GM12878 (cell line): ENCODE results near the gene YY1. TPM values are rescaled to one million over a fixed set of nuclear protein-coding genes. Genes with fewer than 3 reads are reported as not detected.

Experiments
- ATAC-seq: fragments of 200-7000 bp; cut with Tn5 transposase; 3 replicates; pipeline ENCODE4 v1.9.1; 2020; ENCODE audit warnings: mild to moderate bottlenecking, moderate library complexity
- BruUV-seq: library from RNA; stranded (reverse); fragments of 400-500 nt; replicated peaks from 2 replicates; lab custom pipeline; 2021; lab: Mats Ljungman, UMichigan
- CTCF ChIA-PET: fragments of 300-600 bp; sonication (Branson Sonifier 250); formaldehyde crosslinking; extraction: SDS; loops from one replicate; lab custom pipeline; 2021; ENCODE audit warnings: inconsistent platforms; lab: Yijun Ruan, JAX
- POLR2A ChIA-PET: fragments of 350-600 bp; formaldehyde crosslinking; extraction: SDS; loops from one replicate; lab custom pipeline; 2021; ENCODE audit warnings: inconsistent platforms; lab: Charles Lee
- RAD21 ChIA-PET: fragments of 300-600 bp; sonication (Branson Sonifier 250); formaldehyde crosslinking; loops from one replicate; lab custom pipeline; 2023; ENCODE audit warnings: antibody characterized with exemption; ENCODE audit not compliant: unreplicated experiment; lab: Charles Lee
- SMC1A ChIA-PET: fragments of 300-600 bp; sonication (Branson Sonifier 250); formaldehyde crosslinking; loops from one replicate; lab custom pipeline; 2023; ENCODE audit not compliant: unreplicated experiment, uncharacterized antibody; lab: Charles Lee
- DNase-seq: peaks from one replicate; pipeline ENCODE4 v3.0.0-alpha.2; 2011; ENCODE audit warnings: low read depth, low spot score
- FAIRE-seq: peaks from 3 replicates; lab custom pipeline; 2011; peaks lifted over from hg19 to GRCh38; lab: Jason Lieb, UNC
- H2AFZ ChIP-seq: 2 replicates; pipeline ENCODE4 v1.6.0; 2011; ENCODE audit warnings: low read depth, low read length, control low read depth; ENCODE audit not compliant: control insufficient read depth
- H3K27ac ChIP-seq: 2 replicates; pipeline ENCODE4 v1.5.1; 2011; ENCODE audit warnings: control low read depth; ENCODE audit not compliant: control insufficient read depth, insufficient read depth
- H3K27me3 ChIP-seq, 2 experiments: replicated peaks in 1 of 2; 2 replicates each; pipeline versions ENCODE4 v1.6.0 to v1.6.1; 2011; ENCODE audit warnings: low read length in 1 of 2; ENCODE audit not compliant: control insufficient read depth in 2 of 2, insufficient read depth in 2 of 2
- H3K36me3 ChIP-seq, 2 experiments: 2 replicates each; pipeline ENCODE4 v1.5.1; 2011; ENCODE audit warnings: low read length in 1 of 2; ENCODE audit not compliant: control insufficient read depth in 2 of 2, insufficient read depth in 2 of 2
- H3K4me1 ChIP-seq: 2 replicates; pipeline ENCODE4 v1.6.1; 2011; ENCODE audit warnings: mild to moderate bottlenecking, low read length, moderate library complexity, mixed read lengths; ENCODE audit not compliant: control insufficient read depth, insufficient read depth
- H3K4me2 ChIP-seq: 2 replicates; pipeline ENCODE4 v1.6.0; 2011; ENCODE audit warnings: control low read depth; ENCODE audit not compliant: control insufficient read depth, insufficient read depth
- H3K4me3 ChIP-seq: fragments of 200-600 bp; sonication (generic); 2 replicates; pipeline ENCODE4 v1.5.1; 2016
- H3K79me2 ChIP-seq: 2 replicates; pipeline ENCODE4 v1.6.0; 2011; ENCODE audit warnings: low read length; ENCODE audit not compliant: control insufficient read depth, insufficient read depth
- H3K9ac ChIP-seq: 2 replicates; pipeline ENCODE4 v1.8.0; 2011; ENCODE audit warnings: low read length, control low read depth, mixed read lengths; ENCODE audit not compliant: control insufficient read depth, insufficient read depth
- H3K9me3 ChIP-seq: replicated peaks from 3 replicates; pipeline ENCODE4 v1.5.1; 2011; ENCODE audit warnings: mild to moderate bottlenecking, low read length; ENCODE audit not compliant: control insufficient read depth, insufficient read depth
- H4K20me1 ChIP-seq: 2 replicates; pipeline ENCODE4 v1.6.0; 2011; ENCODE audit not compliant: control insufficient read depth, insufficient read depth
- CHD4 ChIP-seq: fragments of 200-600 bp; sonication (generic); IDR thresholded peaks from 2 replicates; pipeline ENCODE4 v1.6.1; 2016; ENCODE audit warnings: mild to moderate bottlenecking
- EED ChIP-seq: sonication (generic); IDR thresholded peaks from 2 replicates; pipeline ENCODE4 v1.6.1; 2016; ENCODE audit warnings: antibody characterized with exemption, low read depth
- IRF4 ChIP-seq: IDR thresholded peaks from 2 replicates; pipeline ENCODE4 v1.6.1; 2011; ENCODE audit warnings: low read depth, low read length
- MTA2 ChIP-seq: fragments of 450-650 bp; IDR thresholded peaks from 2 replicates; pipeline ENCODE4 v1.6.1; 2016; ENCODE audit warnings: low read depth, mild to moderate bottlenecking, moderate library complexity
- NBN ChIP-seq: fragments of 450-650 bp; IDR thresholded peaks from 2 replicates; pipeline ENCODE4 v1.6.1; 2016
- NFYB ChIP-seq: IDR thresholded peaks from 2 replicates; pipeline ENCODE4 v1.6.1; 2011; ENCODE audit warnings: low read depth, mild to moderate bottlenecking, low read length, improper control_type of control experiment, moderate library complexity; ENCODE audit not compliant: insufficient read depth
- POLR2AphosphoS5 ChIP-seq: IDR thresholded peaks from 2 replicates; pipeline ENCODE4 v1.6.1; 2011; ENCODE audit warnings: mild to moderate bottlenecking, low read length, inconsistent platforms
- SMARCA5 ChIP-seq: fragments of 450-650 bp; IDR thresholded peaks from 2 replicates; pipeline ENCODE4 v1.6.1; 2017; ENCODE audit warnings: mild to moderate bottlenecking
- TCF7 ChIP-seq: IDR thresholded peaks from 2 replicates; pipeline ENCODE4 v1.6.1; 2014; ENCODE audit warnings: antibody characterized with exemption, borderline replicate concordance
- ZNF207 ChIP-seq: fragments of 450-650 bp; IDR thresholded peaks from 2 replicates; pipeline ENCODE4 v1.6.1; 2014; ENCODE audit warnings: antibody characterized with exemption, mild to moderate bottlenecking, borderline replicate concordance
- WGBS: methylation state at CpG from one replicate; pipeline ENCODE4 v1.1.6; 2016; ENCODE audit warnings: low lambda C conversion rate; ENCODE audit not compliant: insufficient replicate concordance, insufficient coverage; ENCODE audit errors: missing lambda C conversion rate; 5-methylcytosine and 5-hydroxymethylcytosine counted together
- in situ Hi-C: fragments of 300-500 bp; cut with MboI; formaldehyde crosslinking; loops from 9 replicates; pipeline ENCODE4 v1.14.3; 2018; ENCODE audit warnings: mixed read lengths
- intact Hi-C: fragments of 100-400 bp; cut with micrococcal nuclease; formaldehyde crosslinking; loops from one replicate; pipeline ENCODE4 v1.14.2; 2022; ENCODE audit not compliant: unreplicated experiment
- polyA plus RNA-seq, 11 experiments: library from polyadenylated mRNA; depleted of rRNA in 4 of 11; unstranded in 6 of 11; stranded (reverse) in 5 of 11; fragments of >200 nt; fragmentation: Nextera tagmentation in 4 of 11; fragmentation: Illumina TruSeq in 1 of 11; extraction: Ambion mirVana in 4 of 11; extraction: Trizol in 1 of 11; gene quantifications; 1 replicate in 1 of 11; 2 replicates in 10 of 11; pipeline versions ENCODE4 v1.2.1 to v1.2.3, GENCODE V29; 2011 to 2016; ENCODE audit warnings: inconsistent platforms in 2 of 11, missing spikeins in 2 of 11, low read depth in 1 of 11
- total RNA-seq, 4 experiments: library from RNA; depleted of rRNA in 3 of 4; stranded (reverse); fragments of >200 nt in 3 of 4; fragmentation: Illumina TruSeq in 1 of 4; extraction: Trizol in 1 of 4; gene quantifications; 2 replicates each; pipeline versions ENCODE4 v1.2.1 to v1.2.3, GENCODE V29; 2013 to 2021
- TF ChIP-seq, protein P1 (sequence below): fragments of 150-350 bp; IDR thresholded peaks from 2 replicates; pipeline ENCODE4 v1.6.1; 2014; ENCODE audit warnings: mild to moderate bottlenecking, low read depth, low read length
- TF ChIP-seq, protein P2 (sequence below): fragments of 450-650 bp; IDR thresholded peaks from 2 replicates; pipeline ENCODE4 v1.6.1; 2014; ENCODE audit warnings: mild to moderate bottlenecking
- TF ChIP-seq, protein P3 (sequence below): fragments of 450-650 bp; IDR thresholded peaks from 2 replicates; pipeline ENCODE4 v1.6.1; 2016; ENCODE audit warnings: mild to moderate bottlenecking, moderate library complexity, borderline replicate concordance

YY1 gene
- total and polyA plus RNA-seq, 10 of the 15 experiments (the other 5 are each of a cell fraction or from before 2014, with no cell fraction given): 23.7 to 74.0 (median 39.9) TPM

DNA sequence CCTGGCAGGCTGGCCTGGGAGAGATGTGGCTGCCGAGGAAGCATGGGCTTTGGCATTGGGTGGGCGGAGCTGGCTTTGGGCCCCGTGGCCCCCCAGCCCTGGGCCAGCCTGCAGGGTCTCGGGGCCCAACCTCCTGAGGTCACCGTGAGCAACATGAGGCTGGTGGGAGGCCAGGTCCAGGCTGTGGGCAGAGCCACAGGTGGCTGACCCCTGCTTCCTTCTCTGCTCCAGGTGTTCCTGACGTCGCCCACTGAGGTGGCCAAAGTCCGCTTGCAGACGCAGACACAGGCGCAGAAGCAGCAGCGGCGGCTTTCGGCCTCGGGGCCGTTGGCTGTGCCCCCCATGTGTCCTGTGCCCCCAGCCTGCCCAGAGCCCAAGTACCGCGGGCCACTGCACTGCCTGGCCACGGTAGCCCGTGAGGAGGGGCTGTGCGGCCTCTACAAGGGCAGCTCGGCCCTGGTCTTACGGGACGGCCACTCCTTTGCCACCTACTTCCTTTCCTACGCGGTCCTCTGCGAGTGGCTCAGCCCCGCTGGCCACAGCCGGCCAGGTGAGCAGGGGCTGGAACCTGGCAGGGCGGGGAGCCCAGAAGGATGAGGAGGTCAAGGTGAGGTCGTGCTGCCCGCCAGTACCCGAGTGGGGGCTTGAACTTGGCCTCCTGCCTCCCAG lies 89.7 kb downstream of the YY1 start (continued):
- TF ChIP-seq ZNF207: no peak
- TF ChIP-seq NBN: no peak

DNA sequence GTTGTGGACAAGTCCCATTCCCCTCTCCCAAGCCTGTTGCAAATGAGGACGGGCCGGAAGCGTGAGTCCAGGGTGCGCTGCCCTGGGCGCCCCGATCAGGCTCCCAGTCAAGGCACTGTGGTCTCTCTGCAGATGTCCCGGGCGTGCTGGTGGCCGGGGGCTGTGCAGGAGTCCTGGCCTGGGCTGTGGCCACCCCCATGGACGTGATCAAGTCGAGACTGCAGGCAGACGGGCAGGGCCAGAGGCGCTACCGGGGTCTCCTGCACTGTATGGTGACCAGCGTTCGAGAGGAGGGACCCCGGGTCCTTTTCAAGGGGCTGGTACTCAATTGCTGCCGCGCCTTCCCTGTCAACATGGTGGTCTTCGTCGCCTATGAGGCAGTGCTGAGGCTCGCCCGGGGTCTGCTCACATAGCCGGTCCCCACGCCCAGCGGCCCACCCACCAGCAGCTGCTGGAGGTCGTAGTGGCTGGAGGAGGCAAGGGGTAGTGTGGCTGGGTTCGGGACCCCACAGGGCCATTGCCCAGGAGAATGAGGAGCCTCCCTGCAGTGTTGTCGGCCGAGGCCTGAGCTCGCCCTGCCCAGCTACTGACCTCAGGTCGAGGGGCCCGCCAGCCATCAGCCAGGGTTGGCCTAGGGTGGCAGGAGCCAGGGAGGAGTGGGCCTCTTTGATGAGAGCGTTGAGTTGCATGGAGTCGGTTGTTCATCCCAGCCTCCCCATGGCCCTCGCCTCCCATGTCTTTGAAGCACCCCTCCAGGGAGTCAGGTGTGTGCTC lies 90.5 kb downstream of the YY1 start:
- no peak overlapping the region for H2AFZ ChIP-seq
- DNase-seq (no peak), ATAC-seq (no peak), FAIRE-seq (no peak)
- no TSS peak for BruUV-seq
- H3K27me3 ChIP-seq: no peaks in the 10 kb centered on the region
- ChIA-PET POLR2A (no interaction called here), RAD21 (no interaction called here), SMC1A (no interaction called here), CTCF (no interaction called here)
- in situ Hi-C loops: no loop called here
- H3K79me2 ChIP-seq: no peaks in the 10 kb centered on the region
- no peaks in the 10 kb centered on the region for H3K9me3 ChIP-seq
- no peak for TF ChIP-seq EED
- no peak for TF ChIP-seq SMARCA5
- no peak for TF ChIP-seq POLR2AphosphoS5
- TF ChIP-seq, protein P1, sequence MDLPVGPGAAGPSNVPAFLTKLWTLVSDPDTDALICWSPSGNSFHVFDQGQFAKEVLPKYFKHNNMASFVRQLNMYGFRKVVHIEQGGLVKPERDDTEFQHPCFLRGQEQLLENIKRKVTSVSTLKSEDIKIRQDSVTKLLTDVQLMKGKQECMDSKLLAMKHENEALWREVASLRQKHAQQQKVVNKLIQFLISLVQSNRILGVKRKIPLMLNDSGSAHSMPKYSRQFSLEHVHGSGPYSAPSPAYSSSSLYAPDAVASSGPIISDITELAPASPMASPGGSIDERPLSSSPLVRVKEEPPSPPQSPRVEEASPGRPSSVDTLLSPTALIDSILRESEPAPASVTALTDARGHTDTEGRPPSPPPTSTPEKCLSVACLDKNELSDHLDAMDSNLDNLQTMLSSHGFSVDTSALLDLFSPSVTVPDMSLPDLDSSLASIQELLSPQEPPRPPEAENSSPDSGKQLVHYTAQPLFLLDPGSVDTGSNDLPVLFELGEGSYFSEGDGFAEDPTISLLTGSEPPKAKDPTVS: no peak
- no peak for TF ChIP-seq TCF7
- TF ChIP-seq, protein P2, sequence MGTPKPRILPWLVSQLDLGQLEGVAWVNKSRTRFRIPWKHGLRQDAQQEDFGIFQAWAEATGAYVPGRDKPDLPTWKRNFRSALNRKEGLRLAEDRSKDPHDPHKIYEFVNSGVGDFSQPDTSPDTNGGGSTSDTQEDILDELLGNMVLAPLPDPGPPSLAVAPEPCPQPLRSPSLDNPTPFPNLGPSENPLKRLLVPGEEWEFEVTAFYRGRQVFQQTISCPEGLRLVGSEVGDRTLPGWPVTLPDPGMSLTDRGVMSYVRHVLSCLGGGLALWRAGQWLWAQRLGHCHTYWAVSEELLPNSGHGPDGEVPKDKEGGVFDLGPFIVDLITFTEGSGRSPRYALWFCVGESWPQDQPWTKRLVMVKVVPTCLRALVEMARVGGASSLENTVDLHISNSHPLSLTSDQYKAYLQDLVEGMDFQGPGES: no peak
- TF ChIP-seq CHD4: no peak
- TF ChIP-seq, protein P3, sequence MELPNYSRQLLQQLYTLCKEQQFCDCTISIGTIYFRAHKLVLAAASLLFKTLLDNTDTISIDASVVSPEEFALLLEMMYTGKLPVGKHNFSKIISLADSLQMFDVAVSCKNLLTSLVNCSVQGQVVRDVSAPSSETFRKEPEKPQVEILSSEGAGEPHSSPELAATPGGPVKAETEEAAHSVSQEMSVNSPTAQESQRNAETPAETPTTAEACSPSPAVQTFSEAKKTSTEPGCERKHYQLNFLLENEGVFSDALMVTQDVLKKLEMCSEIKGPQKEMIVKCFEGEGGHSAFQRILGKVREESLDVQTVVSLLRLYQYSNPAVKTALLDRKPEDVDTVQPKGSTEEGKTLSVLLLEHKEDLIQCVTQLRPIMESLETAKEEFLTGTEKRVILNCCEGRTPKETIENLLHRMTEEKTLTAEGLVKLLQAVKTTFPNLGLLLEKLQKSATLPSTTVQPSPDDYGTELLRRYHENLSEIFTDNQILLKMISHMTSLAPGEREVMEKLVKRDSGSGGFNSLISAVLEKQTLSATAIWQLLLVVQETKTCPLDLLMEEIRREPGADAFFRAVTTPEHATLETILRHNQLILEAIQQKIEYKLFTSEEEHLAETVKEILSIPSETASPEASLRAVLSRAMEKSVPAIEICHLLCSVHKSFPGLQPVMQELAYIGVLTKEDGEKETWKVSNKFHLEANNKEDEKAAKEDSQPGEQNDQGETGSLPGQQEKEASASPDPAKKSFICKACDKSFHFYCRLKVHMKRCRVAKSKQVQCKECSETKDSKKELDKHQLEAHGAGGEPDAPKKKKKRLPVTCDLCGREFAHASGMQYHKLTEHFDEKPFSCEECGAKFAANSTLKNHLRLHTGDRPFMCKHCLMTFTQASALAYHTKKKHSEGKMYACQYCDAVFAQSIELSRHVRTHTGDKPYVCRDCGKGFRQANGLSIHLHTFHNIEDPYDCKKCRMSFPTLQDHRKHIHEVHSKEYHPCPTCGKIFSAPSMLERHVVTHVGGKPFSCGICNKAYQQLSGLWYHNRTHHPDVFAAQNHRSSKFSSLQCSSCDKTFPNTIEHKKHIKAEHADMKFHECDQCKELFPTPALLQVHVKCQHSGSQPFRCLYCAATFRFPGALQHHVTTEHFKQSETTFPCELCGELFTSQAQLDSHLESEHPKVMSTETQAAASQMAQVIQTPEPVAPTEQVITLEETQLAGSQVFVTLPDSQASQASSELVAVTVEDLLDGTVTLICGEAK: no peak
- no peak for TF ChIP-seq NFYB
- TF ChIP-seq MTA2: no peak
- TF ChIP-seq IRF4: no peak
- no peaks in the 10 kb centered on the region for H4K20me1 ChIP-seq
- H3K4me3 ChIP-seq: no peak overlapping the region
- H3K4me1 ChIP-seq: no peaks in the 10 kb centered on the region; the same call in 1 of the 2 replicates
- WGBS: 66% methylated on average over 34 of the region's 36 CpGs
- H3K9ac ChIP-seq: no peak overlapping the region
- H3K4me2 ChIP-seq: no peak overlapping the region
- no peak overlapping the region for H3K27ac ChIP-seq
- peaks cover 0 to 8% of the 10 kb centered on the region in 2 experiments; a peak in 2 of 4 replicates for H3K36me3 ChIP-seq
- intact Hi-C loops: no loop called here
